ENCODE results near the gene BAIAP2.

The BAIAP2 gene

DNA sequence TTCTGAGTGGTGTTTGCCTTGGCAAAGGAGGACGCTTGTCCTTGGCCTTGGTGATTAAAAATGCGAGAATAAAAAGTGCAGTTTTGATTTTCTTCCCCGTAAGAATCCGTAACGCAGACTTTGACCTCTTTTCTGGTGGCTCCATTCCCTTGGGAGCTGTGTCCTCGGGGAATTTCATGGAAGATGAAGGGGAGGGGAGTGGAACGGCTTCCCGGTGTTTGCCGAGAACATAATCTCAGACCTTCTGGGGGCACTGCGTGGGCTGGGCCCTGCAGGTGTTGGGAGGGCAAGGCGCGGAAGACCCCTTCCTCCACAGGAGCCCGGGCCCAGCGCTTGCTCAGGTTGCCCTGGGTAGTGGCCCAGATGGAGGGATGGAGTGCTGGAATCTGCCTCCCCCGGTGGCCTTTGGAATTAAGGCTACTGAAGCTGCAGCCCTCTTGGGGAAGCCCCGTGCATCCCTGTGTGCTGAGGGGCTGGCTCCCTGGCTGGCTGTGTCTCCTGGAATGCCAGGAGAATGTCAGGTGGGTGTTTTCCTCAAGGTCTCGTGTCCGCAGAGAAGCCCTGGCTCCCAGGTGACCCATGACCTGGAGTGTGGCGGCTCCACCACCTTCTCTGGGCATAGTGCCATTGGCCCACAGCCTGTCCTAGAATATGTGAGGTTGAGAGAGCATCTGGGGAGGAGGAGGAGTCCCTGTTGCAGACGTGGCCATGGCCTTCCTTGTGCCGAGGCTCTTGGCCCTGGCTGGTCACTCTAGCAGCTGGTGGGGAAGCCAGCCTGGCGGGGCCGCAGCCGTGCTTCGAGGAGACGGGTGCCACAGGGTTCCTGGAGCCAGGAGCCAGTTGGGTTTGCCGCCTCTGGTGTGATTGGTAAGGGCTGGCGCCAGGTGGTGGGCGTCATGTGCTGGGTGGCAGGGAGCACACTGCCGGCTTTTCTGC, 3.1 kb downstream of the BAIAP2 start:
- no peak overlapping the region for H3K9ac ChIP-seq (ENCODE audit: low read length)
- peaks cover 51% of the 10 kb centered on the region for H3K4me1 ChIP-seq (ENCODE audit: control insufficient read depth, insufficient read depth, low read length)

DNA sequence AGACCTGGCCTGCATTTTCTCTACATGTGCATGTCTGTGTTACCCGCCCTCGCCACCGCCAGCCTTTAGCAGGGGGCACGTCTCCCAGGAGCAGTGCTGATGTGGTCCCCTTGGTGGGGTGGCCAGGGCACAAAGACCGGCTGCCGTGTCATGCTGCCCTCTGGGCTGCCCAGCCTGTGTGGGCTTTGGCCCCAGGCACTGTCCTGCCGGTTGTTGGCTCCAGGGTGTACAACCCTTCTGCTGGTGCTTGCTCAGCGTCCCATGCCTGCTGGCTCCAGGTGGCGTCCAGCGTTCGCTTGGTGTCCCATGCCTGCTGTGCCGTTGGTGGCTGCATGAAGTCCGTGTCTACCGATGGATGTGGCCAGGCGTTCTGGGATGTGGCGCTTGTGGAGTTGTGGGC, 4.1 kb downstream of the BAIAP2 start:
- H3K27me3 ChIP-seq (ENCODE audit: control insufficient read depth, insufficient read depth, low read length): no peaks in the 10 kb centered on the region
- peak overlapping the region; percentile 80 for H3K27ac ChIP-seq (ENCODE audit: low read depth, low read length)
- H3K36me3 ChIP-seq (ENCODE audit: control insufficient read depth, insufficient read depth, low read length): no peaks in the 10 kb centered on the region
- no peak overlapping the region for H3K4me3 ChIP-seq (ENCODE audit: low read length)
- peaks cover 49% of the 10 kb centered on the region for H3K4me1 ChIP-seq (ENCODE audit: control insufficient read depth, insufficient read depth, low read length)
- no peak overlapping the region for H3K9ac ChIP-seq (ENCODE audit: low read length)

More for the DNA sequence above, 3.1 kb downstream of the BAIAP2 start:
- Histone ChIP-seq H3K27me3 (ENCODE audit: control insufficient read depth, insufficient read depth, low read length) (no peaks in the 10 kb centered on the region), H3K27ac (ENCODE audit: low read depth, low read length) (peak overlapping the region; percentile 80), H3K4me3 (ENCODE audit: low read length) (peak overlapping the region; percentile 32), H3K36me3 (ENCODE audit: control insufficient read depth, insufficient read depth, low read length) (no peaks in the 10 kb centered on the region)

DNA sequence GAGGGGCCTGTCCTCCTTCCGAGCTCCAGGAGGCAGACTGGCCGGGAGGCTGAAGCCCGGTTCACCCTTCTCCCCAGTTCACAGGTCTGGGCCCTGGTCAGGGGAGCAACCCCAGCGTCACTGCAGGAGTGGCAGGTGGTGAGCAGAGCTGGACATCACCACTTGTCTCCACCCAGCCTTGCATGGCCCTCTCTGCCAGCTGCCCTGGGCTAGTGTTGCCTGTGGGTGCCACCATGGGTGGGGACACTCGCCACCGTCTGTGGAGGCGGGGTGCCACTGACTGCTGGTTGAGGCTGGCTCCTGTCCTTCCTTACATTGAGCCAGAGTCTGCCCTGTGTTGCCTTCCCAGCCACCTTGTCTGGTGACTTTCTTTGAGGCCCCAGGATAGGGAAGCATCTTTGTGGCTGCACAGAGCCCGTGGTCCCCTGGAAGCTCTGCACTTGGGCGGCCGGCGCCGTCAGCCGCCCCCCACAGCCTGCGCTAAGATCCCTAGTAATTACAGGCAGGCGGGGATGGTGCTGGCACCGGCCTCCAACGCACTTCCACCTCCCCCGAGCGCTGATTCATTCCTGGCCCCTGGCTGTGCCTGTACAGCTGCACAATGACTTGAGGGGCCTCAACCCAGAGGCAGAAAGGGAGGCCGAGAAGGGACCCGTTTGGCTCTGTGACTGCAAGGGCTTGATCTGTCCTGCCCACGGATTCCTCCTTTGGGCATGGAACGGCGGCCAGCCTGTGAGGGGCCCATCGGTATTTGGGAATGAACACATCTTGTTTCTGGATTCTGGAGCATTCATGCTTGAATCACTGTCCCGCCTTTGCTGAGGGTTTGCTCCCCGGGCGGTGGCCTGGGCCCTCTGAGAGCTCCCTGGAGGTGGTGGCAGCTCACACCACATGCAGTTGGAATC, 5.2 kb downstream of the BAIAP2 start:
- H3K36me3 ChIP-seq (ENCODE audit: control insufficient read depth, insufficient read depth, low read length): no peaks in the 10 kb centered on the region
- peak overlapping the region; percentile 80 for H3K27ac ChIP-seq (ENCODE audit: low read depth, low read length)
- no peaks in the 10 kb centered on the region for H3K27me3 ChIP-seq (ENCODE audit: control insufficient read depth, insufficient read depth, low read length)
- H3K4me1 ChIP-seq (ENCODE audit: control insufficient read depth, insufficient read depth, low read length): peaks cover 58% of the 10 kb centered on the region
- no peak overlapping the region for H3K9ac ChIP-seq (ENCODE audit: low read length)
- no peak overlapping the region for H3K4me3 ChIP-seq (ENCODE audit: low read length)

DNA sequence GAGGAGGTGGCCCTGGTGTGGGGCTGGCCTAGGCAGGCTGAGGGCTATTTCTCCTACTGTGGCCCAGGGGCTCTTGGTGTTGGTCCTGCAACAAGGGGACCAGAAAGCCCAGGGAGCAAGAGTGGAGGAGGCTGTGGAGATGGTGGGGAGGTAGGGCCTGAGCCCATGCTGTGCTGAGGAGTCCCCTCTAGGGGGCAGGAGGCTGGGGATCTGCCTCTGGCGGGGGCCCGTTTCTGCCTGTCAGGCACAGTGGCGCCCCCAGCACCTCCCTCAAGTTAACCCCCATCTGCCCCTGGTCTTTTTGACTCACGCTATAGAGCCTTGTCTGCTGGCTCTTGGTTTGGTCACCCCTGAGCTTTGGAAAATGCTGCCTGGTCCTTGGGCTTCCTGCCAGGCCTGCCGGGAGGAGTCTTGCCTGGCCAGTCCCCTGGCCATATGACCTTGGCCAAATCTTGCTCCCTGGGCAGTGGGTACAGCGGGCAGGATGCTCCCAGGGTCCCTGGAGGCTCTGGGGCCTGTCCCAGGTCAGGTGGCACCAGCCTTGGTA, 5.9 kb downstream of the BAIAP2 start:
- Histone ChIP-seq H3K4me1 (ENCODE audit: control insufficient read depth, insufficient read depth, low read length) (peaks cover 64% of the 10 kb centered on the region), H3K9ac (ENCODE audit: low read length) (no peak overlapping the region), H3K4me3 (ENCODE audit: low read length) (no peak overlapping the region)

DNA sequence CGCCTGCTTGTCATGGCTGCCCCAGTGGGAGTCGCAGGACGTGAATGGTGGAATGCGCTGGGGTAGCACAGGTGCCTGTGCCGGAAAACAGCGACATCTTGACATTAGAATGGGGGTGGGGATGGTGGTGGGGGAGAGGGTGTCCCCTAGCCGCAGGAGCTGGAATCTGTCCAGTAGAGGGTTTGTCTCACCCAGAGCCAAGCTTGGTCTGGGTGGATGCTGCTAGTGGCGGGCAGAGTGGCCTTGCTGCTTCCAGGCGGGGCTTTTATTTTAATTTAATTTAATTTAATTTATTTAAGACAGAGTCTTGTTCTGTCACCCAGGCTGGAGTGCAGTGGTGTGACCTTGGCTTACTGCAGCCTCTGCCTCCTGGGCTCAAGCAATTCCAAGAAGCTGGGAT, 7.7 kb downstream of the BAIAP2 start:
- Histone ChIP-seq H3K36me3 (ENCODE audit: control insufficient read depth, insufficient read depth, low read length) (no peaks in the 10 kb centered on the region), H3K27me3 (ENCODE audit: control insufficient read depth, insufficient read depth, low read length) (no peaks in the 10 kb centered on the region), H3K27ac (ENCODE audit: low read depth, low read length) (no peak overlapping the region), H3K9ac (ENCODE audit: low read length) (no peak overlapping the region), H3K4me3 (ENCODE audit: low read length) (no peak overlapping the region), H3K4me1 (ENCODE audit: control insufficient read depth, insufficient read depth, low read length) (peaks cover 58% of the 10 kb centered on the region)

More for the DNA sequence above, 5.9 kb downstream of the BAIAP2 start:
- peak overlapping the region; percentile 80 for H3K27ac ChIP-seq (ENCODE audit: low read depth, low read length)
- H3K27me3 ChIP-seq (ENCODE audit: control insufficient read depth, insufficient read depth, low read length): no peaks in the 10 kb centered on the region
- no peaks in the 10 kb centered on the region for H3K36me3 ChIP-seq (ENCODE audit: control insufficient read depth, insufficient read depth, low read length)

DNA sequence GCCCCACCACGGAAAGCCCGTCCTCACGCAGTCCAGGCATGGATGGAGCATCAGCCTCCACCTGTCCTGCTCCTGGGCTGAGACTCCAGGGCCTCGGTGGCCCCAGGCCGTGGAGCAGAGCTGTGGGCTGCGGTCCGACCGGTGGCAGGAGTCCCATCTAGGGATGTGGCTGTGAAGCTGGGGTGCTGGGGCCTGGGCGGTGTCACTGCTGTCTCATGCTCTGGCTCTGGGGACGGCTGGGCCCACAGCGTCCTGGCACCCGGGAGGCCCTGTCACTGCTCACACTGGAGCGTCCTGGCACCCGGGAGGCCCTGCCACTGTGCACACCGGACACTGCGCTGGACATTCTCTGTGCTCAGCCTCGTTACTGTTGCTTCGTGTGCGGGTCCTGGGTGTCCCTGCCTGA, 8.4 kb downstream of the BAIAP2 start:
- Histone ChIP-seq H3K4me1 (ENCODE audit: control insufficient read depth, insufficient read depth, low read length) (peaks cover 53% of the 10 kb centered on the region), H3K36me3 (ENCODE audit: control insufficient read depth, insufficient read depth, low read length) (no peaks in the 10 kb centered on the region), H3K27me3 (ENCODE audit: control insufficient read depth, insufficient read depth, low read length) (no peaks in the 10 kb centered on the region), H3K27ac (ENCODE audit: low read depth, low read length) (peak overlapping the region; percentile 47), H3K9ac (ENCODE audit: low read length) (no peak overlapping the region), H3K4me3 (ENCODE audit: low read length) (no peak overlapping the region)

DNA sequence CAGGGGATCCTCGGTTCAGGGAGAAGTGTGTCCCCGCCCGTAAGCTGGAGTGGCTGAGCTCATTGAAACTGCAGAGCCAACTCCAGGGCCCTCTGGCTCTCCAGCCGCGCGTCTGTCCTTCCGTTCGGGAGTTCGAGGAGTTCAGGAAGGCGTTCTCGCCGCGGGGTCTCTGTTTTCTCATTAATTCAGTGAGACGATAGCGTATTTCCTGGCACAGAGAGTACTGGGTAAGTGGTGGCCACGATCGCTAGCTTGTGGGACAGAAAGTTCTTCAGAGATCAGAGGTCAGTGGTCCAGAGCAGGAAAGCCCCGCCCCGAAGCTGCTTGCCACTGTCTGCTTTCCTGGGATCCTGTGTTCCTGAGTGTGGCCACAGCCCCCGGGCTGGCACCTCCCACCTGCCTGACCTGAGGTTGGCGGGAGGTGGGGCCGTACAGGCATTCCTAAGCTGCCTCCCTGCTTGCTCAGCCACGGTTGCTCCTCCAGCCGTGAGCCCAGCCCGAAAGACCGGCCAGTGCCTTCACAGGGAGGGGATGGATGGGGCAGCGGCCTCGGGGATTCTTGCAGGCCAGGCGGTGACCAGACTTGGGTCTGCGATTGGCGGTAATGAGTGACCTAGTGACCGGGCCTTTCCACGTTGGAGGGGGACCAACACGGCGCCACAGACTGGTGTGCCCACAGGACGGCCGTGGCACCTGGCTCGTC, 8.9 kb downstream of the BAIAP2 start:
- H3K9ac ChIP-seq (ENCODE audit: low read length): no peak overlapping the region
- H3K27ac ChIP-seq (ENCODE audit: low read depth, low read length): peak overlapping the region; percentile 1
- no peak overlapping the region for H3K4me3 ChIP-seq (ENCODE audit: low read length)
- no peaks in the 10 kb centered on the region for H3K36me3 ChIP-seq (ENCODE audit: control insufficient read depth, insufficient read depth, low read length)
- H3K27me3 ChIP-seq (ENCODE audit: control insufficient read depth, insufficient read depth, low read length): no peaks in the 10 kb centered on the region
- peaks cover 48% of the 10 kb centered on the region for H3K4me1 ChIP-seq (ENCODE audit: control insufficient read depth, insufficient read depth, low read length)

DNA sequence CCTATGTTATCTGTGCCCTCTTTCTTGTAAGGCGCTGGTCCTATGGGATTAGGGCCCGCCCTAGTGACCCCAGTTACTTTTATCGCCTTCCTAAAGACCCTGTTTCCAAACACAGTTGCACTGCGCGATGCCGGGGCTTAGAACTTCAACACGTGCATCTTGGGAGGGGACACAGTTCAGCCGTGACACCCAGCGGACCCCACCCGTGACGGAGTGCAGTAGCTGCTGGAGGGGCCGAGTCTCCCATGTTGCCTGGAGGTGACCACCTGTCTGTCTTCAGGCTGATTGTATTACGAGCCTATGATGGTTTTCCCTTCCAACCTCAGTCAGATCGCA, 9.4 kb downstream of the BAIAP2 start:
- peaks cover 42% of the 10 kb centered on the region for H3K4me1 ChIP-seq (ENCODE audit: control insufficient read depth, insufficient read depth, low read length)
- peak overlapping the region; percentile 28 for H3K4me3 ChIP-seq (ENCODE audit: low read length)
- H3K9ac ChIP-seq (ENCODE audit: low read length): no peak overlapping the region
- peak overlapping the region; percentile 66 for H3K27ac ChIP-seq (ENCODE audit: low read depth, low read length)
- no peaks in the 10 kb centered on the region for H3K36me3 ChIP-seq (ENCODE audit: control insufficient read depth, insufficient read depth, low read length)
- H3K27me3 ChIP-seq (ENCODE audit: control insufficient read depth, insufficient read depth, low read length): no peaks in the 10 kb centered on the region

DNA sequence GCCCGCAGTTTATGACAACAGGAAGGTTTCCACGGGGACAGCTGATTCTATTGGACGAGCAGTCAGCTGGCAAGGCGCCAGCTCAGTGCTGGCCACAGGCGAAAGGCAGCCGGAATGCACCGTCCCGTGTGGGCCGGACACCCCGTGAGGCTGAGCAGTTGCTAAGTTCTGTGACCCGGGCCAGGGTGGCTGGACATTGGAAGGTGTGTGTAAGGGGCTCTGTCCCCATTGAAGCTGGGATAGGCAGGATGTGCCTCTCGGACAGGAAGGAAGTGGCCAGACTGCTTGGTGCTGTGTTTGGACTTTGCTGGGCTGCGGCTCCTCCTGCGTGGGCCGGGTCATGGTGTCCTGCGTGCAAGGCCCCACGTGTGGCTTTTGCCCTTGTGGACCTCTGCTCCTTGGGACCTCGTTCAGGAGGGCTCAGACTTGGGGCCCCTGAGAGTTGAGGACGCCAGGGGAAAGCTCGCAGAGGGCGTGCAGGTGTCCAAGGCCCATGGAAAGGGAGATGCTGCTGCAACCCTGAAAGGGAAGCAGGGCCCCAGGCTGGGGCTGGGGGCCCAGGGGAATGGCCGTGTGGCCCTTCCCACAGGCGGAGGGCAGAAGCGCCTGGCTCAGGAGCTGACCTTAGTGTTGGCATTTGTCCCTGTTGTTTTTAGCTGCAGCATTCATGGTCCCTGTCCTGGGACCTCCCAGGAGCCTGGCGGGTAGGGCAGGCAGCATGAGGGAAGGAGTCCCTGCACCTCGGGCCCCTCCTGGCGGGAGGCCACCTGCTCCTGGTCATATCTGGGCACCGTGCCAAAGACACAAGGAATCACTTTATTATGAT, 10.0 kb downstream of the BAIAP2 start:
- Histone ChIP-seq H3K9ac (ENCODE audit: low read length) (no peak overlapping the region), H3K36me3 (ENCODE audit: control insufficient read depth, insufficient read depth, low read length) (no peaks in the 10 kb centered on the region), H3K27me3 (ENCODE audit: control insufficient read depth, insufficient read depth, low read length) (no peaks in the 10 kb centered on the region), H3K4me1 (ENCODE audit: control insufficient read depth, insufficient read depth, low read length) (peaks cover 37% of the 10 kb centered on the region), H3K4me3 (ENCODE audit: low read length) (peak overlapping the region; percentile 28), H3K27ac (ENCODE audit: low read depth, low read length) (peak overlapping the region; percentile 66)

DNA sequence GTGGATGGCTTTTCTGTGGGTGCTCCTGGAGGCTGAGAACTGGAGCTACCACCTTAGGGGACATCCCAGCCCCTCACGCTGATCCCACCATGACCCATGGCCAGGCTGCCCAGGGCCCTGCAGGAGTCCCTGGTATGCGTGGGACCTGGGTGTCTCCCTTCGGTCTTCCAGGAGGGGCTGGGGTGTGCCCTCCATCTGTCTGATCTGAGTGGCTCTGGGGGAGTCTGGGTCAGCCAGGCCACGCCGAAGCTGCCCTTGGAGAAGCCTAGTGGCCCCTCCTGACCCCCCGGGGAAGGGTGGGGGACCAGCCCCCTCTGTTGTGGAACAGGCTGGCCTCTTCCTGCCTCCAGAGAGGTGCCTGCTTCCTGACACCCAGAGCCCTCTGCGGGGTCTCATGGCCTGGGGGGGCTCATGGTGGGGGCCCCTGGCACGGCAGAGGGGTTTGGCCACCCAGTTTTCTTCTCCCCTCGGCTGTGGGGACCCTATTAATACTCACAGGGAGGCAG, 10.7 kb downstream of the BAIAP2 start:
- Histone ChIP-seq H3K9ac (ENCODE audit: low read length) (no peak overlapping the region), H3K4me3 (ENCODE audit: low read length) (peak overlapping the region; percentile 20), H3K27ac (ENCODE audit: low read depth, low read length) (peak overlapping the region; percentile 66), H3K4me1 (ENCODE audit: control insufficient read depth, insufficient read depth, low read length) (peaks cover 30% of the 10 kb centered on the region), H3K27me3 (ENCODE audit: control insufficient read depth, insufficient read depth, low read length) (no peaks in the 10 kb centered on the region), H3K36me3 (ENCODE audit: control insufficient read depth, insufficient read depth, low read length) (no peaks in the 10 kb centered on the region)

DNA sequence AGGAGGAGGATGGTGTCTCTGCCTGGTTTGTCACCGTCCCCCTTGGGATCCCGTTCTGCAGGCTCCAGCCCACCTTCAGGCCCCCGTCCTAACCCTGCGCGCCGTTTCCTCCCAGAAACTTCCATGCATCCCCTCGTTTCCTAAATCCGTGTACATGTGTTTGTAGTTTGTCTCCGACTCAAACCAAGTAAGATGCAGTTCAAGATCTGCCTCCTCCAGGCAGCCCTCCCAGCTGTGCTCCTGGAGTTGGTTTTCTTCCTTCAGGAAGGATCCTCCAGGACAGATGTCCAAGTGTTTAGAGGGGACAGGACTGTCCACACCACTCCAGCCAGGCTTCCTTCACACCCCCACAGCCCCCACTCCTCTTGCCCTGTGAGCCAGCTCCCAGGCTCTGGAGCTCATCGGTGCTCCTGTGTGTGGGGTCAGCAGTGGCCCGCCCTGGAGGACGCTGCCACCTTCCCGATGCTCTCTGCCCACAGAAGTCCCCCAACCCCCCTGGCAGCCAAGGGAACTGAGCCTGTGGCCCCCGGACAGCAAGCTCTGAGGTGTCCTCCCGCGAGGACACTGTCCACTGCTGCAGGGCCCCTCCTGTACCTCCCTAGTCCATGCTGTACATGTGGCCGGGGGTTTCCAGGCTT, 11.3 kb downstream of the BAIAP2 start:
- H3K4me3 ChIP-seq (ENCODE audit: low read length): no peak overlapping the region
- peak overlapping the region; percentile 54 for H3K27ac ChIP-seq (ENCODE audit: low read depth, low read length)
- H3K27me3 ChIP-seq (ENCODE audit: control insufficient read depth, insufficient read depth, low read length): no peaks in the 10 kb centered on the region
- no peak overlapping the region for H3K9ac ChIP-seq (ENCODE audit: low read length)
- no peaks in the 10 kb centered on the region for H3K36me3 ChIP-seq (ENCODE audit: control insufficient read depth, insufficient read depth, low read length)
- peaks cover 24% of the 10 kb centered on the region for H3K4me1 ChIP-seq (ENCODE audit: control insufficient read depth, insufficient read depth, low read length)

Data from rectal smooth muscle tissue (tissue), 1 donor.